Spinal cord (tissue), 10 donors: ENCODE data around the gene AADACL4. TPM values are rescaled to one million over a fixed set of nuclear protein-coding genes. Genes with fewer than 3 reads are reported as not detected.

Source experiments
- DNase-seq, 6 donors: peaks; one replicate each; pipeline versions ENCODE4 v3.0.0 to v3.0.0-alpha.2; 2013 to 2015; ENCODE audit warnings: low spot score in 6 of 6, low read depth in 4 of 6
- H3K27ac ChIP-seq: one replicate; pipeline ENCODE4 v1.5.1; 2013; ENCODE audit warnings: low read depth, low read length, control low read depth
- H3K27me3 ChIP-seq: one replicate; pipeline ENCODE4 v1.6.1; 2013; ENCODE audit warnings: low read length; ENCODE audit not compliant: control insufficient read depth, insufficient read depth
- H3K36me3 ChIP-seq: one replicate; pipeline ENCODE4 v1.6.1; 2013; ENCODE audit warnings: low read length; ENCODE audit not compliant: control insufficient read depth, insufficient read depth
- H3K4me1 ChIP-seq: one replicate; pipeline ENCODE4 v1.6.1; 2013; ENCODE audit warnings: low read length; ENCODE audit not compliant: control insufficient read depth, insufficient read depth
- H3K4me3 ChIP-seq: one replicate; pipeline ENCODE4 v1.5.1; 2013; ENCODE audit warnings: low read depth, low read length, control low read depth
- H3K9me3 ChIP-seq: one replicate; pipeline ENCODE4 v1.6.1; 2013; ENCODE audit warnings: low read length; ENCODE audit not compliant: control insufficient read depth, insufficient read depth
- WGBS: methylation state at CpG from one replicate; pipeline ENCODE4 v1.1.5; 2013; ENCODE audit warnings: missing lambda C conversion rate; ENCODE audit not compliant: insufficient coverage; 5-methylcytosine and 5-hydroxymethylcytosine counted together
- polyA plus RNA-seq, 2 donors: library from polyadenylated mRNA; unstranded; fragments of 120-200 nt; gene quantifications; one replicate each; pipeline ENCODE4 v1.2.1, GENCODE V29; 2013; ENCODE audit not compliant: insufficient read length in 2 of 2
- small RNA-seq: library from RNA; depleted of rRNA; stranded (forward); fragments of <200 nt; gene quantifications from one replicate; pipeline ENCODE3, GENCODE V24; 2014; ENCODE audit warnings: low replicate concordance
- total RNA-seq, 2 donors: library from RNA; depleted of rRNA in 1 of 2; stranded (reverse); fragments of 120-200 nt in 1 of 2; fragments of >200 nt in 1 of 2; gene quantifications; one replicate each; pipeline versions ENCODE4 v1.2.3 to v1.2.4, GENCODE V29; 2013 to 2014
- donor health status: healthy.

Gene AADACL4
- total and polyA plus RNA-seq, 4 donors: 0.11 TPM; not detected in 3

DNA sequence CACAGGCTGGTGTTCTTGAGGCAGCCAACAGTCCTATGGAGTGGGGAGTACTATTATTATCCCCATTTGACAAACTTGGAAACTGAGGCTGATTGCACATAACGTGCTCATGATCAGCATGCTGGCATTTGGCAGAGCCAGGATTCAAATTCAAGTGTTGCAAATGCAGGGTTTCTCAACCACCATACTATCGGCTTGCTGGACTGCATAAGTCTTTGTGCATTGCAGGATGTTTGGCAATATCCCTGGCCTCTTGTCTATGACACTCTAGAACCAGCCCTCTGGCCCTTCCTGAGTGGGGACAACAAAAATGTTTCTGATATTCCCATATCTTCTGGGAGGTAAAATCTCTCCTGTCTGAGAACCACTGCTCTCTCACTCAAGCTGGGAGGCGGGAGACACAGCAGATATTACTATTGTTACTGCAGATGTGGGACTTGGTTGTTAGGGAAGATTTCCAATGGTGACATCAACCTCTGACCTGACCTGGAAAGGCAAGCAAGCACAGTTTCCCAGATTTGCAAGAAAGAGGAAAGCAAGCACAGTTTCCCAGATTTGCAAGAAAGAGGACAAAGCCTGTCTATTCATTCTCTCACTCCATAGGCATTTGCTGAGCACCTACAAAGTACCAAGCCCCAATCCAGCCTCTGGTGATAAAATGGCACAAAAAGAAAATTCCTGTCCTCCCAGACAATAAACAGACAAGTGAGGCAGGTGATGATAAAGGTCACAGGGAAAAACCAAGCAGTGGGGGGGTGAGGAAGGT, 71.0 kb downstream of the AADACL4 start:
- no peaks in the 10 kb centered on the region for H3K9me3 ChIP-seq
- DNase-seq: no peak
- H3K27me3 ChIP-seq: no peaks in the 10 kb centered on the region
- H3K4me3 ChIP-seq: no peak overlapping the region
- no peaks in the 10 kb centered on the region for H3K36me3 ChIP-seq
- no peaks in the 10 kb centered on the region for H3K4me1 ChIP-seq
- WGBS: 67% methylated on average over 2 of the region's 3 CpGs
- H3K27ac ChIP-seq: no peak overlapping the region

DNA sequence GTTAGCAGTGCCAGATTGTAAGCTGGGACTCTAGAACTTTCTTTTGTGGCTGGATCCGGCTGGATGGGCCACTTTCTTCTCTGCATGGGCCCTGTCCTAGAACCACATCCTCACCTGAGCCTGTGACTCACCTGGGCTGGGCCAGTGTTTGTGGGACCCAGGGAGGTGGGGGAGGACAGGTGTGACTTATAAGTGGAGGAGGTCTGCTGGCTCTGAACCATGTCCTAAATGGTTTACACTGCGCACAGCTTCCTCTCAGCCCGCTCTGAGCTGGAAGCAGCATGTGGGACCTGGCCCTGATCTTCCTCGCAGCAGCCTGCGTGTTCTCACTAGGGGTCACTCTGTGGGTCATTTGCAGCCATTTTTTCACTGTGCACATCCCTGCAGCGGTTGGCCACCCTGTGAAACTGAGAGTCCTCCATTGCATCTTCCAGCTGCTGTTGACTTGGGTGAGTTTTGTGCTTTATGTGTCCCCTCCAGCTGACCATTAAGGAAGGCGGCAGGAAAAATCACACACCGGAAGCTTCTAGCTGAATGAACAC, 72.1 kb downstream of the AADACL4 start, which contains the start of gene AADACL3:
TSS of gene AADACL3 (plus strand) at position 215 of the 542 bp plus-strand sequence. CDS start at position 282, 67 bp downstream.
- WGBS: 82% methylated on average over 6 of the region's 8 CpGs
- H3K27me3 ChIP-seq: no peaks in the 10 kb centered on the region
- no peak within 1 kb of the TSS for H3K4me3 ChIP-seq
- H3K4me1 ChIP-seq: no peaks in the 10 kb centered on the region
- no peaks in the 10 kb centered on the region for H3K9me3 ChIP-seq
- no peaks in the 10 kb centered on the region for H3K36me3 ChIP-seq
- no peak for DNase-seq
- H3K27ac ChIP-seq: no peak within 1 kb of the TSS

Small RNA genes lying within 50 kb of the gene (small RNA-seq; reads per million reads assigned to genes)
- not detected for gene AC244670.1

Other genes starting within 250 kb of the AADACL4 start
- gene DHRS3, start 25.9 kb upstream of the AADACL4 start, total RNA-seq: 100 to 1,000 TPM in 1 of 2 donors, 10 to 100 TPM in 1; 79.5 to 160 TPM
- gene DHRS3, start 25.9 kb upstream of the AADACL4 start, polyA plus RNA-seq: 10 to 100 TPM; 22.1 to 67.2 TPM
- gene AADACL3, start 72.0 kb downstream of the AADACL4 start, total RNA-seq: not detected
- gene AADACL3, start 72.0 kb downstream of the AADACL4 start, polyA plus RNA-seq: not detected
- gene CFAP107, start 102.1 kb downstream of the AADACL4 start, total RNA-seq: 1 to 10 TPM in 1 of 2 donors, under 1 TPM in 1; 0.69 to 2.3 TPM
- gene CFAP107, start 102.1 kb downstream of the AADACL4 start, polyA plus RNA-seq: 1 to 10 TPM; 7.0 to 7.5 TPM
- gene PRAMEF12, start 129.7 kb downstream of the AADACL4 start, total RNA-seq: not detected
- gene PRAMEF12, start 129.7 kb downstream of the AADACL4 start, polyA plus RNA-seq: under 1 TPM; 0.14 to 0.15 TPM
- not detected for gene PRAMEF1, start 147.3 kb downstream of the AADACL4 start, total RNA-seq
- gene PRAMEF1, start 147.3 kb downstream of the AADACL4 start, polyA plus RNA-seq: not detected
- not detected for gene PRAMEF11, start 187.3 kb downstream of the AADACL4 start, total RNA-seq
- gene PRAMEF11, start 187.3 kb downstream of the AADACL4 start, polyA plus RNA-seq: not detected
- gene HNRNPCL1, start 204.6 kb downstream of the AADACL4 start, total RNA-seq: not detected
- gene HNRNPCL1, start 204.6 kb downstream of the AADACL4 start, polyA plus RNA-seq: not detected
- not detected for gene PRAMEF2, start 213.0 kb downstream of the AADACL4 start, total RNA-seq
- not detected for gene PRAMEF2, start 213.0 kb downstream of the AADACL4 start, polyA plus RNA-seq
- not detected for gene PRAMEF4, start 242.1 kb downstream of the AADACL4 start, total RNA-seq
- not detected for gene PRAMEF4, start 242.1 kb downstream of the AADACL4 start, polyA plus RNA-seq